ENCODE data around the gene KCNJ6. TPM values are rescaled to one million over a fixed set of nuclear protein-coding genes. Genes with fewer than 3 reads are reported as not detected.

Gene KCNJ6
- total and polyA plus RNA-seq, 3 donors from 2014 or later: 0.24 to 0.25 (median 0.25) TPM

- H3K4me1 ChIP-seq: peaks cover 30% of the 10 kb centered on the region
- no peaks in the 10 kb centered on the region for H3K9me3 ChIP-seq
- 81 to 91% methylated on average over 3 of the region's 3 CpGs for WGBS, 2 donors
- H3K36me3 ChIP-seq (ENCODE audit: low read depth, missing control alignments): no peaks in the 10 kb centered on the region
- DNase-seq: no peak
- H3K27ac ChIP-seq: no peak overlapping the region
- TF ChIP-seq POLR2A (IDR thresholded peaks at IDR 0.05): no peak
- TF ChIP-seq CTCF (IDR thresholded peaks at IDR 0.05): no peak
- H3K4me3 ChIP-seq: no peak overlapping the region
- intact Hi-C loops (cut with DNase I; ENCODE audit: low total_unique reads): no loop called here
- no peaks in the 10 kb centered on the region for H3K27me3 ChIP-seq
These were observed 292.6 kb downstream of the KCNJ6 start for GRCh38 chr21:37623689-37624088.

GRCh38 chr21:37623183-37623582 is 293.1 kb downstream of the KCNJ6 start:
- intact Hi-C loops (cut with DNase I; ENCODE audit: low total_unique reads): no loop called here
- WGBS, 2 donors: 39 to 49% methylated on average over 3 of the region's 3 CpGs
- no peak for TF ChIP-seq CTCF (IDR thresholded peaks at IDR 0.05)
- no peak for TF ChIP-seq POLR2A (IDR thresholded peaks at IDR 0.05)
- H3K27me3 ChIP-seq: no peaks in the 10 kb centered on the region
- H3K27ac ChIP-seq: no peak overlapping the region
- H3K4me1 ChIP-seq: peaks cover 34% of the 10 kb centered on the region
- H3K4me3 ChIP-seq: no peak overlapping the region
- no peaks in the 10 kb centered on the region for H3K36me3 ChIP-seq (ENCODE audit: low read depth, missing control alignments)
- no peak for DNase-seq
- no peaks in the 10 kb centered on the region for H3K9me3 ChIP-seq

GRCh38 chr21:37622755-37623154 is 293.5 kb downstream of the KCNJ6 start:
- no peak for DNase-seq
- Histone ChIP-seq H3K4me1 (peaks cover 34% of the 10 kb centered on the region), H3K4me3 (no peak overlapping the region), H3K27ac (no peak overlapping the region), H3K36me3 (ENCODE audit: low read depth, missing control alignments) (no peaks in the 10 kb centered on the region), H3K9me3 (no peaks in the 10 kb centered on the region), H3K27me3 (no peaks in the 10 kb centered on the region)
- TF ChIP-seq CTCF (IDR thresholded peaks at IDR 0.05) (no peak), POLR2A (IDR thresholded peaks at IDR 0.05) (no peak)
- WGBS, 2 donors: 67 to 75% methylated on average over 8 of the region's 8 CpGs
- intact Hi-C loops (cut with DNase I; ENCODE audit: low total_unique reads): no loop called here

- intact Hi-C loops (cut with DNase I; ENCODE audit: low total_unique reads): no loop called here
- no peak overlapping the region for H3K27ac ChIP-seq
- no peaks in the 10 kb centered on the region for H3K9me3 ChIP-seq
- peaks cover 34% of the 10 kb centered on the region for H3K4me1 ChIP-seq
- no peak overlapping the region for H3K4me3 ChIP-seq
- no peak for DNase-seq
- TF ChIP-seq POLR2A (IDR thresholded peaks at IDR 0.05) (no peak), CTCF (IDR thresholded peaks at IDR 0.05) (no peak)
- H3K27me3 ChIP-seq: no peaks in the 10 kb centered on the region
- no peaks in the 10 kb centered on the region for H3K36me3 ChIP-seq (ENCODE audit: low read depth, missing control alignments)
These were observed 295.9 kb downstream of the KCNJ6 start for GRCh38 chr21:37620401-37620800.

- peak; percentile 30 for DNase-seq
- Histone ChIP-seq H3K36me3 (ENCODE audit: low read depth, missing control alignments) (no peaks in the 10 kb centered on the region), H3K9me3 (no peaks in the 10 kb centered on the region), H3K27me3 (no peaks in the 10 kb centered on the region), H3K4me3 (no peak overlapping the region), H3K4me1 (peaks cover 34% of the 10 kb centered on the region), H3K27ac (no peak overlapping the region)
- WGBS, 2 donors: 87 to 90% methylated on average over 7 of the region's 7 CpGs
- TF ChIP-seq CTCF (IDR thresholded peaks at IDR 0.05): no peak
- no peak for TF ChIP-seq POLR2A (IDR thresholded peaks at IDR 0.05)
- intact Hi-C loops (cut with DNase I; ENCODE audit: low total_unique reads): no loop called here
These were observed 296.7 kb downstream of the KCNJ6 start for GRCh38 chr21:37619464-37619974.

Measured in testis (tissue), 3 donors.